GM12878 (cell line): Measurements from ENCODE around the gene NAP1L4. TPM values are rescaled to one million over a fixed set of nuclear protein-coding genes. Genes with fewer than 3 reads are reported as not detected.

Source experiments
- ATAC-seq: fragments of 200-7000 bp; cut with Tn5 transposase; 3 replicates; pipeline ENCODE4 v1.9.1; 2020; ENCODE audit warnings: mild to moderate bottlenecking, moderate library complexity
- BruUV-seq: library from RNA; stranded (reverse); fragments of 400-500 nt; replicated peaks from 2 replicates; lab custom pipeline; 2021; lab: Mats Ljungman, UMichigan
- CTCF ChIA-PET: fragments of 300-600 bp; sonication (Branson Sonifier 250); formaldehyde crosslinking; extraction: SDS; loops from one replicate; lab custom pipeline; 2021; ENCODE audit warnings: inconsistent platforms; lab: Yijun Ruan, JAX
- POLR2A ChIA-PET: fragments of 350-600 bp; formaldehyde crosslinking; extraction: SDS; loops from one replicate; lab custom pipeline; 2021; ENCODE audit warnings: inconsistent platforms; lab: Charles Lee
- RAD21 ChIA-PET: fragments of 300-600 bp; sonication (Branson Sonifier 250); formaldehyde crosslinking; loops from one replicate; lab custom pipeline; 2023; ENCODE audit warnings: antibody characterized with exemption; ENCODE audit not compliant: unreplicated experiment; lab: Charles Lee
- SMC1A ChIA-PET: fragments of 300-600 bp; sonication (Branson Sonifier 250); formaldehyde crosslinking; loops from one replicate; lab custom pipeline; 2023; ENCODE audit not compliant: unreplicated experiment, uncharacterized antibody; lab: Charles Lee
- DNase-seq: peaks from one replicate; pipeline ENCODE4 v3.0.0-alpha.2; 2011; ENCODE audit warnings: low read depth, low spot score
- FAIRE-seq: peaks from 3 replicates; lab custom pipeline; 2011; peaks lifted over from hg19 to GRCh38; lab: Jason Lieb, UNC
- H2AFZ ChIP-seq: 2 replicates; pipeline ENCODE4 v1.6.0; 2011; ENCODE audit warnings: low read depth, low read length, control low read depth; ENCODE audit not compliant: control insufficient read depth
- H3K27ac ChIP-seq: 2 replicates; pipeline ENCODE4 v1.5.1; 2011; ENCODE audit warnings: control low read depth; ENCODE audit not compliant: control insufficient read depth, insufficient read depth
- H3K27me3 ChIP-seq, 2 experiments: replicated peaks in 1 of 2; 2 replicates each; pipeline versions ENCODE4 v1.6.0 to v1.6.1; 2011; ENCODE audit warnings: low read length in 1 of 2; ENCODE audit not compliant: control insufficient read depth in 2 of 2, insufficient read depth in 2 of 2
- H3K36me3 ChIP-seq, 2 experiments: 2 replicates each; pipeline ENCODE4 v1.5.1; 2011; ENCODE audit warnings: low read length in 1 of 2; ENCODE audit not compliant: control insufficient read depth in 2 of 2, insufficient read depth in 2 of 2
- H3K4me1 ChIP-seq: 2 replicates; pipeline ENCODE4 v1.6.1; 2011; ENCODE audit warnings: mild to moderate bottlenecking, low read length, moderate library complexity, mixed read lengths; ENCODE audit not compliant: control insufficient read depth, insufficient read depth
- H3K4me2 ChIP-seq: 2 replicates; pipeline ENCODE4 v1.6.0; 2011; ENCODE audit warnings: control low read depth; ENCODE audit not compliant: control insufficient read depth, insufficient read depth
- H3K4me3 ChIP-seq: fragments of 200-600 bp; sonication (generic); 2 replicates; pipeline ENCODE4 v1.5.1; 2016
- H3K79me2 ChIP-seq: 2 replicates; pipeline ENCODE4 v1.6.0; 2011; ENCODE audit warnings: low read length; ENCODE audit not compliant: control insufficient read depth, insufficient read depth
- H3K9ac ChIP-seq: 2 replicates; pipeline ENCODE4 v1.8.0; 2011; ENCODE audit warnings: low read length, control low read depth, mixed read lengths; ENCODE audit not compliant: control insufficient read depth, insufficient read depth
- H3K9me3 ChIP-seq: replicated peaks from 3 replicates; pipeline ENCODE4 v1.5.1; 2011; ENCODE audit warnings: mild to moderate bottlenecking, low read length; ENCODE audit not compliant: control insufficient read depth, insufficient read depth
- H4K20me1 ChIP-seq: 2 replicates; pipeline ENCODE4 v1.6.0; 2011; ENCODE audit not compliant: control insufficient read depth, insufficient read depth
- ESRRA ChIP-seq: IDR thresholded peaks from 2 replicates; pipeline ENCODE4 v1.6.1; 2012; ENCODE audit warnings: mild to moderate bottlenecking, low read length, improper control_type of control experiment
- MYC ChIP-seq: IDR thresholded peaks from 2 replicates; pipeline ENCODE4 v1.6.1; 2011; ENCODE audit warnings: mild to moderate bottlenecking, low read length, moderate library complexity, inconsistent platforms; ENCODE audit not compliant: insufficient read depth, insufficient replicate concordance, insufficient read length, severe bottlenecking
- USF2 ChIP-seq: IDR thresholded peaks from 2 replicates; pipeline ENCODE4 v1.6.1; 2011; ENCODE audit warnings: low read depth, low read length, improper control_type of control experiment, borderline replicate concordance
- WGBS: methylation state at CpG from one replicate; pipeline ENCODE4 v1.1.6; 2016; ENCODE audit warnings: low lambda C conversion rate; ENCODE audit not compliant: insufficient replicate concordance, insufficient coverage; ENCODE audit errors: missing lambda C conversion rate; 5-methylcytosine and 5-hydroxymethylcytosine counted together
- in situ Hi-C: fragments of 300-500 bp; cut with MboI; formaldehyde crosslinking; loops from 9 replicates; pipeline ENCODE4 v1.14.3; 2018; ENCODE audit warnings: mixed read lengths
- intact Hi-C: fragments of 100-400 bp; cut with micrococcal nuclease; formaldehyde crosslinking; loops from one replicate; pipeline ENCODE4 v1.14.2; 2022; ENCODE audit not compliant: unreplicated experiment
- polyA plus RNA-seq, 11 experiments: library from polyadenylated mRNA; depleted of rRNA in 4 of 11; unstranded in 6 of 11; stranded (reverse) in 5 of 11; fragments of >200 nt; fragmentation: Nextera tagmentation in 4 of 11; fragmentation: Illumina TruSeq in 1 of 11; extraction: Ambion mirVana in 4 of 11; extraction: Trizol in 1 of 11; gene quantifications; 1 replicate in 1 of 11; 2 replicates in 10 of 11; pipeline versions ENCODE4 v1.2.1 to v1.2.3, GENCODE V29; 2011 to 2016; ENCODE audit warnings: inconsistent platforms in 2 of 11, missing spikeins in 2 of 11, low read depth in 1 of 11
- total RNA-seq, 4 experiments: library from RNA; depleted of rRNA in 3 of 4; stranded (reverse); fragments of >200 nt in 3 of 4; fragmentation: Illumina TruSeq in 1 of 4; extraction: Trizol in 1 of 4; gene quantifications; 2 replicates each; pipeline versions ENCODE4 v1.2.1 to v1.2.3, GENCODE V29; 2013 to 2021
- TF ChIP-seq, protein P1 (sequence below): IDR thresholded peaks from 2 replicates; pipeline ENCODE4 v1.6.1; 2011; ENCODE audit warnings: low read depth, mild to moderate bottlenecking, low read length, moderate library complexity, borderline replicate concordance; ENCODE audit errors: extremely low read depth
- TF ChIP-seq, protein P2 (sequence below): IDR thresholded peaks from 2 replicates; pipeline ENCODE4 v1.6.1; 2012; ENCODE audit warnings: low read depth, low read length, improper control_type of control experiment

Gene NAP1L4
- total and polyA plus RNA-seq, 10 of the 15 experiments (the other 5 are each of a cell fraction or from before 2014, with no cell fraction given): 24.8 to 198 (median 114) TPM

- TF ChIP-seq, protein P1, sequence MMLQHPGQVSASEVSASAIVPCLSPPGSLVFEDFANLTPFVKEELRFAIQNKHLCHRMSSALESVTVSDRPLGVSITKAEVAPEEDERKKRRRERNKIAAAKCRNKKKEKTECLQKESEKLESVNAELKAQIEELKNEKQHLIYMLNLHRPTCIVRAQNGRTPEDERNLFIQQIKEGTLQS: no peak
- TF ChIP-seq, protein P2, sequence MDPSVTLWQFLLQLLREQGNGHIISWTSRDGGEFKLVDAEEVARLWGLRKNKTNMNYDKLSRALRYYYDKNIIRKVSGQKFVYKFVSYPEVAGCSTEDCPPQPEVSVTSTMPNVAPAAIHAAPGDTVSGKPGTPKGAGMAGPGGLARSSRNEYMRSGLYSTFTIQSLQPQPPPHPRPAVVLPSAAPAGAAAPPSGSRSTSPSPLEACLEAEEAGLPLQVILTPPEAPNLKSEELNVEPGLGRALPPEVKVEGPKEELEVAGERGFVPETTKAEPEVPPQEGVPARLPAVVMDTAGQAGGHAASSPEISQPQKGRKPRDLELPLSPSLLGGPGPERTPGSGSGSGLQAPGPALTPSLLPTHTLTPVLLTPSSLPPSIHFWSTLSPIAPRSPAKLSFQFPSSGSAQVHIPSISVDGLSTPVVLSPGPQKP: no peak
- no peak for TF ChIP-seq USF2
- TF ChIP-seq MYC: no peak
- no peak for TF ChIP-seq ESRRA
- Histone ChIP-seq H3K4me1 (no peaks in the 10 kb centered on the region), H3K27ac (no peak overlapping the region), H3K9ac (no peak overlapping the region), H3K9me3 (no peaks in the 10 kb centered on the region), H2AFZ (no peak overlapping the region), H3K27me3 (no peaks in the 10 kb centered on the region), H3K36me3 (no peaks in the 10 kb centered on the region), H3K4me3 (no peak overlapping the region), H3K4me2 (no peak overlapping the region), H3K79me2 (no peaks in the 10 kb centered on the region), H4K20me1 (no peaks in the 10 kb centered on the region)
- in situ Hi-C loops (no loop called here), intact Hi-C loops (no loop called here)
- RAD21 ChIA-PET: no interaction called here
- FAIRE-seq: no peak
- CTCF ChIA-PET: no interaction called here
- BruUV-seq: no TSS peak
- POLR2A ChIA-PET: interaction anchor here (0.6 kb wide), 1 partner anchor 11 kb away, joined by 4 read pairs; no protein-coding TSS in a partner anchor
- no peak for ATAC-seq
- no peak for DNase-seq
- 94% methylated on average over 2 of the region's 16 CpGs for WGBS
- SMC1A ChIA-PET: interaction anchor here (0.8 kb wide), 1 partner anchor 170 kb away, joined by 3 read pairs; no protein-coding TSS in a partner anchor
Measured at GRCh38 chr11:2921261-2921660, 70.9 kb downstream of the NAP1L4 start.
